ENCODE results near the gene TBCK. TPM values are rescaled to one million over a fixed set of nuclear protein-coding genes. Genes with fewer than 3 reads are reported as not detected.

The TBCK gene
- total and polyA plus RNA-seq, 2 of the 13 experiments (the other 11 are each of a cell fraction or from before 2014, with no cell fraction given), result 51.0 to 62.4 TPM

DNA sequence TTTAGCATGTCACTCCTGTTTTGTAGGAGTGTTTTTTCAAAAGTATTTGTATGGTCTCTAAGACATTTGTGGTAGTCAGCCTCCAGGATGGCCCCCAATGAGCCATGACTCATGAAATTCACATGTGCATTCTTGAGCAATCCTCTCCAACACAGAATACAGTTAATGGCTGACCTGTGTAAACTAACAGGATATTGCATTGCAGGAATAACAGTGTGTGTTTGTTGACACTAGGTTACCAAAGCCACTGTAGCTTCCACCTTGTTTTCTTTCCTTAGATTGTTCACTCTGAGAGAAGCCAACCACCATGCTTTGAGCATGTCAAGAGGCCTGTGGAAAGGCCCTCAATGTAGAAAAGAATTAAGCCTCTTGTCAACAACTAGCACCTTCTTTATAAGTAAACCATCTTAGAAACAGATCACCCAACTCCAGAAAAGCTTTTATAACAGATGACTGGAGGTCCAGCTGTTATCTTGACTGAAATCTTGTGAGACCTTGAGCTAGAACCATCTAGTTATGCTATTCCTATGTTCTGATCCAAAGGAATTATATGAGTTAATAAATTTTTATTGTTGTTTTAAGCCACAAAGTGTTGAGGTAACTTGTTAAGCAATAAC, 28.5 kb downstream of the TBCK start (continued):
- TF ChIP-seq, protein P1, sequence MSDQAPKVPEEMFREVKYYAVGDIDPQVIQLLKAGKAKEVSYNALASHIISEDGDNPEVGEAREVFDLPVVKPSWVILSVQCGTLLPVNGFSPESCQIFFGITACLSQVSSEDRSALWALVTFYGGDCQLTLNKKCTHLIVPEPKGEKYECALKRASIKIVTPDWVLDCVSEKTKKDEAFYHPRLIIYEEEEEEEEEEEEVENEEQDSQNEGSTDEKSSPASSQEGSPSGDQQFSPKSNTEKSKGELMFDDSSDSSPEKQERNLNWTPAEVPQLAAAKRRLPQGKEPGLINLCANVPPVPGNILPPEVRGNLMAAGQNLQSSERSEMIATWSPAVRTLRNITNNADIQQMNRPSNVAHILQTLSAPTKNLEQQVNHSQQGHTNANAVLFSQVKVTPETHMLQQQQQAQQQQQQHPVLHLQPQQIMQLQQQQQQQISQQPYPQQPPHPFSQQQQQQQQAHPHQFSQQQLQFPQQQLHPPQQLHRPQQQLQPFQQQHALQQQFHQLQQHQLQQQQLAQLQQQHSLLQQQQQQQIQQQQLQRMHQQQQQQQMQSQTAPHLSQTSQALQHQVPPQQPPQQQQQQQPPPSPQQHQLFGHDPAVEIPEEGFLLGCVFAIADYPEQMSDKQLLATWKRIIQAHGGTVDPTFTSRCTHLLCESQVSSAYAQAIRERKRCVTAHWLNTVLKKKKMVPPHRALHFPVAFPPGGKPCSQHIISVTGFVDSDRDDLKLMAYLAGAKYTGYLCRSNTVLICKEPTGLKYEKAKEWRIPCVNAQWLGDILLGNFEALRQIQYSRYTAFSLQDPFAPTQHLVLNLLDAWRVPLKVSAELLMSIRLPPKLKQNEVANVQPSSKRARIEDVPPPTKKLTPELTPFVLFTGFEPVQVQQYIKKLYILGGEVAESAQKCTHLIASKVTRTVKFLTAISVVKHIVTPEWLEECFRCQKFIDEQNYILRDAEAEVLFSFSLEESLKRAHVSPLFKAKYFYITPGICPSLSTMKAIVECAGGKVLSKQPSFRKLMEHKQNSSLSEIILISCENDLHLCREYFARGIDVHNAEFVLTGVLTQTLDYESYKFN (CRISPR knock-in tag; conservative IDR thresholded peaks at IDR 0.05), result peak; percentile 92
- TF ChIP-seq ZHX2 (IDR thresholded peaks at IDR 0.05; ENCODE audit: low read depth) (peak; percentile 80), ZHX2 (CRISPR knock-in tag; IDR thresholded peaks at IDR 0.05; ENCODE audit: borderline replicate concordance) (no peak), TERF1 (CRISPR knock-in tag; IDR thresholded peaks at IDR 0.05) (no peak), SMARCE1 (IDR thresholded peaks at IDR 0.05; ENCODE audit: borderline replicate concordance) (0 out of 2 replicates have a peak, but pooled peaks have one; percentile 6), JUND (CRISPR knock-in tag; IDR thresholded peaks at IDR 0.05) (peak; percentile 94), KLF16 (CRISPR knock-in tag; IDR thresholded peaks at IDR 0.05) (peak in 1 of 2 experiments; percentile 98; a peak in 2 of 4 replicates), GABPA (IDR thresholded peaks at IDR 0.05; ENCODE audit: low read depth, low read length) (no peak), GABPA (CRISPR knock-in tag; IDR thresholded peaks at IDR 0.05; ENCODE audit: low read depth) (peak; percentile 67), WIZ (CRISPR knock-in tag; IDR thresholded peaks at IDR 0.05) (peak; percentile 55; the same call in 1 of the 2 replicates), IRF2 (CRISPR knock-in tag; IDR thresholded peaks at IDR 0.05) (peak; percentile 98), RARA (CRISPR knock-in tag; IDR thresholded peaks at IDR 0.05) (peak; percentile 88), HOXA5 (CRISPR knock-in tag; IDR thresholded peaks at IDR 0.05) (peak; percentile 77), TCF7L2 (IDR thresholded peaks at IDR 0.05; ENCODE audit: low read depth, low read length) (no peak), FOXK1 (CRISPR knock-in tag; IDR thresholded peaks at IDR 0.05; ENCODE audit: borderline replicate concordance, low read depth) (peak; percentile 97), ARNTL (CRISPR knock-in tag; IDR thresholded peaks at IDR 0.05) (peak; percentile 78; the same call in 1 of the 2 replicates), NR2C2 (CRISPR knock-in tag; IDR thresholded peaks at IDR 0.05; ENCODE audit: borderline replicate concordance) (peak; percentile 65)
